NCI-H146 treated with DMSO at 0.1 percent for 48 hours (cell line): ENCODE results near the gene TUBAL3.
"Not testable (repeated sequence)": the region's sequence is repeated elsewhere in the genome, so short reads cannot be mapped to it uniquely, and the experiment has no call there.

Experiments used
- DNase-seq: peaks from one replicate; lab custom pipeline; 2025; ENCODE audit not compliant: unreplicated experiment; lab: John Stamatoyannopoulos, UW

TUBAL3 gene

DNA sequence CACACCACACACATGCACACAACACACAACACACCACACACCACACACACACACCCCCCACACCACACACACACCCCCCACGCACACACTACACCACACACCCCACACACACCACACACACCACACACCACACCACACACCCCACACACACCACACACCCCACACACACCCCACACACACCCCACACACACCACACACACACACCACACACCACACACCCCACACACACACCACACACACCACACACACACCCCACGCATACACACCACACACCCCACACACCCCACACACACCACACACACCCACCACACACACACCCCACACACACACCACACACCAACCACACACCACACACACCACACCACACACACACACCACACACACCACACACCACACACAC is 23.4 kb downstream of the TUBAL3 start:
- DNase-seq: no peak

DNA sequence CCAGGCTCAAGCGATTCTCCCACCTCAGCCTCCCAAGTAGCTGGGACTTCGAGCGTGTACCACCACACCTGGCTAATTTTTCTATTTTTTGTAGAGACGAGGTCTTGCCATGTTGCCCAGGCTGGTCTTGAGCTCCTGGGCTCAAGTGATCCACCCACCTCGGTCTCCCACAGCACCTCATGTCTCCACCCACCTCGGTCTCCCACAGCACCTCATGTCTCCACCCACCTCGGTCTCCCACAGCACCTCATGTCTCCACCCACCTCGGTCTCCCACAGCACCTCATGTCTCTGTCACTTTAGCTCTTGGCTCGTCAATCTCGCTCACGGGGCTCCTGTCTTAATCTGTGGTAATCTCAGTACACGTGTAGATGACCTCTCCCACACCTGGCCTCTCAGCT is 24.2 kb downstream of the TUBAL3 start:
- DNase-seq: not testable (repeated sequence)

DNA sequence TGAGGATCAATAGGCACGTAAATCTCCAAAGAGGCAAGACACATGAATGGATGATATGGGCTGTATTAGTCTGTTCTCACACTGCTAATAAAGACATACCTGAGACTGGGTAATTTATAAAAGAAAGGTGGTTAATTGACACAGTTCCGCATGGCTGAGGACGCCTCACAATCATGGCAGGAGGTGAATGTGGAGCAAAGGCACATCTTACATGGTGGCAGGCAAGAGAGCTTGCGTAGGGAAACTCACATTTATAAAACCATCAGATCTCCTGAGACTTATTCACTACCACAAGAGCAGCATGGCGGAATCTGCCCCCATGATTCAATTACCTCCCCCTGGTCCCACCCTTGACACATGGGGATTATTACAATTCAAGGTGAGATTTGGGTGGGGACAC is 25.4 kb downstream of the TUBAL3 start:
- DNase-seq: not testable (repeated sequence)

DNA sequence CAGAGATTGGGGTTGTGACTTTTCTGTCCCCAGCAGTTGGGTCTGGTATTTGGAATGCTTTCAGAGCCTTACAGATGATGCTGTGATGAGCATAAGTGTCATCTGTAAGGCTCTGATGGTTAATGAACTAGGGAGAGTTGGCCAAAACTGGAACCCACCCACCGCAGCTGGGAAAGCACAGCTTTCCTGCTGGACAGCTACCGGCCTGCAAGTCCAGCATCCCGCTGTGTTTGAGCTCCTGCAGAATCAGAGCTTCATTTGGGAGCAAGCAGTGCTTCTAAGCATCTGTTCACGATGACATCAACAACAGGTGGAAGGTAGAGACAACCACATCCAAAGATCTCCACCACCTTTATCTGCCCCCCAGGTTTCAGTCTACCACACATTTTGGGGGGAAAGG is 28.2 kb downstream of the TUBAL3 start:
- no peak for DNase-seq

DNA sequence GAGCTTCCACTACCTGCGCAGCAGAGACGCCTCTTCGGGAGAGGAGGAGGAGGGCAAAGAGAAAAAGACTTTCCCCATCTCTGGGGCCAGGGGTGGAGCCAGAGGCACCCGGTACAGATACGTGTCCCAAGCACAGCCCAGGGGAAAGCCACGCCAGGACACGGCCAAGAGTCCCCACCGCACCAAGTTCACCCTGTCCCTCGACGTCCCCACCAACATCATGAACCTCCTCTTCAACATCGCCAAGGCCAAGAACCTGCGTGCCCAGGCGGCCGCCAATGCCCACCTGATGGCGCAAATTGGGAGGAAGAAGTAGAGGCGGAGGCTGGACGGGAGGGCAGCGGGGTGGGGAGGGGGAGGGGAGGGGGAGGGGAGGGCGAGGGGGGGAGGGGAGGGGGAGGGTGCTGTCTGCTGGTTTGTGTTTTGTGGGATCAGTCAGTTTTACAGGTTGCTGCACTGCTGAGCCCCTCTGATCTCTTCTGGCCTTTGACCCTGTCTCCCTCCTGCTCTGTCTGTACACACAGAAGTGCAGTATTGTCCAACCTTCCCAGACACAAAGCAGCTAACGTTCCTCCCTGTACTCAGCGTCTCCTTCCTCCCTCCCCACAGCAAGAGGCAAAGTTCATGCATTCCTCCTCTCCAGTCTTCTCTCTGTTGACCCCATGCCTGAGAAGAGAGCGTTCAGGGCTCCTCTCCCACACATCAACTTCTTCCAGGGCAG is 30.6 kb downstream of the TUBAL3 start:
- no peak for DNase-seq

DNA sequence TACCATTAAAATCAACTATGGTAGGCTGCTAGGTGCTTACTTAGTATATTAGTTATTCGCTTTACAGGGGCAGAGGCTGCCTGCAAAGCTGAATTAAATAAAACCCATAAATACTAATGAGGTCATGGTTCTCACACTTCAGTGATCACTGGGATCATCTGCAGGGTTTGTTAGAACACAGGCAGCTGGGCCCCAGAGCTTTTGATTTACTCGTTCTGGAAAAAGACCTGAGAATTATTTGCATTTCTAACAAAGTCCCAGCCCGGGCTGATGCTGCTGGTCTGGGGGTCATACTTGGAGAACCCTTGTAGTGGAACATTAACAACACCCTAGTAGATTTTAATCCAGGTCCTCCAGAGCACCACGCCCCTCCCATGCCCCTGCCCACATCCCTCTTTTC is 31.3 kb downstream of the TUBAL3 start:
- DNase-seq: no peak

DNA sequence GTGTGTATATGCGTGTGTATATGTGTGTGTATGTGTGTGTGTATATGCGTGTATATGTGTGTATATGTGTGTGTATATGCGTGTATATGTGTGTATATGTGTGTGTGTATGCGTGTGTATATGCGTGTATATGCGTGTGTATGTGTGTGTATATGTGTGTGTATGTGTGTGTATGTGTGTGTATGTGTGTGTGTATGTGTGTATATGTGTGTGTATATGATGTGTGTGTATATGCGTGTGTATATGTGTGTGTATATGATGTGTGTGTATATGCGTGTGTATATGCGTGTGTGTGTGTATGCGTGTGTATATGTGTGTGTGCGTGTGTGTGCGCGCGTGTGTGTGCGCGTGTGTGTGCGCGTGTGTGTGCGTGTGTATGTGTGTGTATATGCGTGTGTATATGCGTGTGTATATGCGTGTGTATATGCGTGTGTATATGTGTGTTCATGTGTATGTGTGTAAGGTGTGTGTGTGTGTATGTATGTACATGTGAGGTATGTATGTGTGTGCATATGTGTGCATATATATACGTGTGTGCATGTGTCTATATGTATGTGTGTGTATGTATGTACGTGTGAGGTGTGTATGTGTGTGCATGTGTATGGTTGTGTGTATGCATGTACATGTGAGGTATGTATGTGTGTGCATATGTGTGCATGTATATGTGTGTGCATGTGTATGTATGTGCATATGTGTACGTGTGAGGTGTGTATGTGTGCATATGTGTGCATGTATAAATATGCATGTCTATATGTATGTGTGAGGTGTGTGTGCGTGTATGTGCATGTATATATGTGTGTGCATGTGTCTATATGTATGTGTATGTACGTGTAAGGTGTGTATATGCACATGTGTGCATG is 33.9 kb downstream of the TUBAL3 start:
- DNase-seq: no peak

DNA sequence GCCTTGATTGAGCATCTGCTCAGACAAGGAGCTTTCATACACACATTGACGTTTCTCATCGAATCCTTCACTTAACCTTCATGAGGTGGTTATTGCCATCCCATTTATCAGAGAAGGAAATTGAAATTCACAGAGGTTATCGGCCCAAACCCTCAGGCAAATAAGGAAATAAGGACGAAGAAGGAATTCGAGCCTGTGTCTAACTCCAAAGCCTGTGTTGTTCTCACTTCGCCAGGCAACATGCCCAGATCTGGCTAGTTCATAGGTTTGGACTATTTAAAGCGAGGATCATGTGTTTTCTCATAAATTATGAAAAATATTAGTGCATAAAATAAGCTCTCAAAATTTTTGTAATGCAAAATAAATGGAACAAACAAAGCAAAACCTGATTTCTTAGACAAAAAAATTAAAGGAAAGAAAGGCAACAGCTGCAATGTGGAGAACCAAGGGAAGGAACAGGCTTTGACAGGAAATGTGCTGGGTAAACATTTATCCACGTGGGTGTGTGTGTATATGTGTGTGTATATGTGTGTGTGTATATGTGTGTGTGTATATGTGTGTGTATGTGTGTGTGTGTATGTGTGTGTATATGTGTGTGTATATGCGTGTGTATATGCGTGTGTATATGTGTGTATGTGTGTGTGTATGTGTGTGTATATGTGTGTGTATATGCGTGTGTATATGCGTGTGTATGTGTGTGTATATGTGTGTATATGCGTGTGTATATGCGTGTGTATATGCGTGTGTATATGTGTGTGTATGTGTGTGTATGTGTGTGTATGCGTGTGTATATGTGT is 35.1 kb downstream of the TUBAL3 start:
- DNase-seq: no peak

DNA sequence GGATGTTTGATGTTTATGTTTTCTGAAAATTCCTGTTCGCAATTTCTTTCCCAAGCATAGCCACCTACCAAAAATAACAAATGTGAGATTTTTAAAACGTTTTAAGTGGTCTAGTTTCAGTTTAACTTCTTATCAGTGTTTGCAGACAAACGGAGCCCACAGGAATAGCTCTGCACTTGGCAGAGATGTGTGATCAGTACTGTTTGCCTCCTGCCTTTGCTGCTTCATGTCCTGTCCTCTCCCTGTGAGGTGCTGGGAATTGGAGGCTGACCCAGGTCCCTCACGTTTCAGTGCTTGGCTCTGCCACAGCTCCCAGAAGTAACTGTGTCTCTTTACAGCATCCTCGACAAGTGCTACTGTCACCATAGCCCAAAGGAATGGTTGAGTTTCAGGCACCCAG is 38.7 kb downstream of the TUBAL3 start:
- peak; percentile 53 for DNase-seq

DNA sequence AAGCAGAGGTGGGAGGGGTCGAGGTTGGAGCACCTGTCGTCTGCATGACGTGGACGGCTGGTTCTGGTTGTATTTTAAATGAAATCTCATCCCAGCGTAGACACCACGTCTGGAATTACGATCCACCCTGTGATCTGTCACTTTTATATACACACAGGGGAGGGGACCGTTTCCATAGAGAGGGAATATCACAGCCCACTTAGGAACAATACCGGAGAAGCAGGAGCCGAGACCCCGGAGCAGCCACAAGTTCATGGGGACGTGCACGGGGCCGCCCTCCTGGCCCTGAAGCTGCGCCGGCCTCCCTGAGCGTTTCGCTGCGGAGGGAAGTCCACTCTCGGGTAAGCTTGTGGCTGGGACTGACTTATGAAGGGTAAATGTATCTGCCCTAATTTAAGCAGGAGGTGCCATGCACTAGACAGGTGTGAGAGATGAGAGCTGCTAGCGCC is 39.7 kb downstream of the TUBAL3 start, which contains the start of gene UCN3:
Gene UCN3, plus strand, starts transcription at position 77 of the 449 bp plus-strand sequence. CDS start 8,755 bp downstream, outside the sequence.
- DNase-seq: peak; percentile 77

DNA sequence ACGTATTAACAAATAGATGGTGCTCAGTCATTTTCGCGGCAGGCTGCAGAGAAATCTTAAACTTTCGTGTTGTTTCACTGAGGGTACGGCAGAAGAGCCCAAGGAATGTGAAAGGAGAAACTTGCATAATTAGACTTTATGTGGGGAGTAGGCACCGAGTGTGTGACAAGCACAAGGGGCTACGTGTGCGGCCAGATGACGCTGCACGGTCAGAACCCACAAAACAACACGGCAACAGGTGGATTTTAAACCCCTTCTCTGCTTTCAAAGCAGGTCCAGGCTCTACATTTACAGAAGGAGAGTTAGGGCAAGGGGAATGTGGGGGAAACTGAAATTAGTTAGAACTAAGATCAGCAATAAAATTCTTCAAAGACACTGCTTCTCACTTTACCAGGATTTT is 40.3 kb downstream of the TUBAL3 start:
- DNase-seq: no peak

DNA sequence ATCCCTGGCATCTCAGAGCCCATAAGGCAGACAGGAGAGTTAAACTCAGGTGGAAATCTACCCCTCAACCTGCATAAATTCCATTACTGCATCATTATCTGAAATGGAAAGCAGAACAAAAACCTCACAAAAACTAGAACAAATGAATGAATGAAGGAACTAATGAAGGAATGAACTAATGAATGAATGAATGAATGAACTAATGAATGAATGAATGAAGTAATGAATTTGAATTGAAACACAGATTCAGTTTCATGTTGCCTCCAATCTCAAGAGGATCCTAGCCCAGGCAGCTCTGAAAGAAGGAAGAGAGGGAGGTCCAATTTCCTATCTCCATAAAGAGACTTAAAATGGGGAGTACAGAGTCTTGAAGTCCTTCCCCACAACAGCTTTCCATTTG is 41.8 kb downstream of the TUBAL3 start:
- no peak for DNase-seq

DNA sequence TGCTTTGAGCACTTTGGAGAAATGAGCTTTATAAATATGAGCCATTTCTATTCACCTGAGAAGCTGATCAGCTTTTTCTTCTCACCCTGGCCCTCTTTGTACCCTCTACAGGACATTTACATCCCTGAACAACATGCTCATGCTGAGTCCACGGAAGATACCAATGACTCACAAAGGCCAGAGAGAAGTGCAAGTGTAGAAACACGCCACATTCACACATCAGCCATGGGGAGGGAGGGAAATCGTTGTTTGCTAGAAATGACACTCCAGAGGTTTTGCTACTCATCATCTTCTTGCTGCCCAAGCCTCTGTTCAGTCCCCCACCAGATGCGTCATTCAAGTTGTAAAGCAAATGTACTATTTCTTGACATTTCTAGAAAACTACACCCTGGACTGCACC is 42.7 kb downstream of the TUBAL3 start:
- DNase-seq: no peak

DNA sequence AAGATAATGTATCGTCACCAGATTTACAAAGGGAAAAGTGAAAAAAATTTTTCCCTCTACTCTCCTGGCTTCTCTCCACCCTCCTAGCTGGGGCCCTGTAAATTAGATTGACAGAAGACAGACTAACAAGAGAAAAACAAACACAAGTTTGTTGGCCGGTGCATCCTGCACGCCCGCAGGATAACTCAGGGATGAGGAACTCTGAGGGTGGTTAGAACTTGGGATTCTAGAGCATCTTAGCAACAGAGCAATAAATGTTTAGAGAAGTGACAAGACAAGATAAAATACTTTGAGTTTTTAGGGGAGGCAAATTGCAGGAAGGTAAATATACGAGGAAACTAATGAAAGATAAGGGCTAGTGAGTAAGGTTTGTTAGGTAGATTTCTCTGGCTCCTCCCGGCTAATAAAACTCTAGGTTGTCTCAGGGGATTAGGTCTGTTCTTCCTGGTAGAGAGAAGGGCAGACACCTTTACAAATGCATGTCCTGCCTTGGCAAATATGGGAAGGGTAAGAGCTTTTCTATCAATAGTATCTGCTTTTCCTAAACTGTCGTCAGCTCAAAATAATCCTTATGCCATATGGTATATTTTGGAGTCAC is 44.2 kb downstream of the TUBAL3 start:
- DNase-seq: no peak

DNA sequence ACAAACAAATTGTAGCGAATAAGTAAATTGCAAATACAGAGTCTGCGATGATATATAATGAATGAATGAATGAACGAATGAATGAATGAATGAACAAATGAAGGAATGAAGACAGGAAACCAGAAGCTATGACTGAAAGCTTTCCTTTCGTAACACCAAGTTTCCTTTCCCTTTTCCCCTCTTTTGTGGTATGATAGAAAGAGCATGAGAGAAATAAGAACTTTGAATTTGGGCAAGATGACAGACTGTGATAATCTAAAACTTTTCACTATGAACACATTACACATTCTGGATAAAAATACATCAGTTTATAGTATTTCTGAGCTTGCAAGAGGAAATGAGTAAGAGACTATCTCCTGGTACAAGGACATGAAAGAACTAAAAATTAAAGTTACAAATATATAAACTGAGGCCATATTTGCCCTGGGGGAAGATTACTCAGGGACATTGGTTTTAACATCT is 48.3 kb downstream of the TUBAL3 start:
- no peak for DNase-seq

DNA sequence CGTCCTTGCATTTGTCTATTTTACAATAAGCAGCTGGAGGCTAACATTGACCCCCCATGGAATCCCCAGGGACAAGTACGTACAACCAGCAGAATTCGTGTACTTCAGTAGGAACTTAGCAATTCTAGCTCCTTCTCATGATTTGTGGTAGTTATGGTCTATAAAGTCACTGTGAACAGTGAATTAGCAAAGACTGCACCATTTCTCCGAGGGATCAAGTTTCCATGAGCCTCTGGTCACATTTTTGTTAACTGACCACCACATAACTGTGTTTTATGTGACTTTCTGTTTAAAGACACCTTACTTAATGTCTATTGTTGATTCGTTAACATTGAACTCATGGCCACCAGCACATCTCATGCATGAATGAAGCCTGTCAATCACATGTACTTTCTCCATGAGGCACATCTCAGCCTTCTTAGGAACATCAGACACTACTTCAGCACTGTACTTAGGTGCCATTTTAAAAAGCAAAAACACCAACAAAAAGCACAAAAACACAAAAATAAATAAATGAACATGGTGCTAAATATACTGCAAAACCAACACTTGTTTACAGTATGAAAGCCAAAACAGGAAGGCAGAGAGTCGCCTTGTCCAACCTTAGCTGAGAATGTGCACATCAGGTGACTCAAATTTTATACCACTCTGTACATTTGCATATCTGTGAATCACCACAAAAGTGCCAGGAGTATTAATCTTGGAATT is 48.9 kb downstream of the TUBAL3 start:
- DNase-seq: no peak

DNA sequence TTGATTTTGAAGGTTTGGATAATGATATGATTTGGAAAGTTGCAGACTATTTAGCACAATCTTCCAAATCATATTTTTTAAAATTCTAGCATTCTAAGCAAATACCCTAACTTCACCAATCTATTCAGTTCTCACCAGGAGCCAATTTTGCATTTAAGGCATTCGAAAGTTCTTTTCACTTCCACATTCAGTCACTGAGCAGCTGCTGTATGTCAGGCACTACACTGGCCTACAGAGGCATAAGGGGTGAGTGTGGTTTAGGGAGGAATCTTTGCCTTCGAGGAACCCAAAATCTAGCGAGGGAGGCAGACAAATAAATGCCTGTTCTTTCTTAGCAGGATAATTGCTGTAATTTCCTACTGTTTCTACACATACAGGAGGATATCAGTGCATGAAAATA is 50.6 kb downstream of the TUBAL3 start:
- no peak for DNase-seq

DNA sequence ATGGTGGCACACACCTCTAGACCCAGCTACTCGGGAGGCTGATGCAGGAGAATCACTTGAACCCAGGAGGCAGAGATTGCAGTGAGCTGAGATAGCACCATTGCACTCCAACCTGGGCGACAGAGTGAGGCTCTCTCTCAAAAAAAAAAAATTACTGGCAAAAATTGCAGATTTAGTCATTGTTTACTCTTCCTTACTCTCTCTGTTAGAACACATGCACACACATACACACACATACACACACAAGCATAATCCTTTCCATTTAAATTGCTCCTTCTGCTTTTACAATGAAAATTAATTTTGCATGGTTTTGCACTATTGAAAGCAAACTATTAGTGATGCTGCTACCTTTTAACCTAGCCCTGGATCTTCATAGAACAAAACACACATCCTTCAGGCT is 55.3 kb downstream of the TUBAL3 start:
- DNase-seq: no peak

DNA sequence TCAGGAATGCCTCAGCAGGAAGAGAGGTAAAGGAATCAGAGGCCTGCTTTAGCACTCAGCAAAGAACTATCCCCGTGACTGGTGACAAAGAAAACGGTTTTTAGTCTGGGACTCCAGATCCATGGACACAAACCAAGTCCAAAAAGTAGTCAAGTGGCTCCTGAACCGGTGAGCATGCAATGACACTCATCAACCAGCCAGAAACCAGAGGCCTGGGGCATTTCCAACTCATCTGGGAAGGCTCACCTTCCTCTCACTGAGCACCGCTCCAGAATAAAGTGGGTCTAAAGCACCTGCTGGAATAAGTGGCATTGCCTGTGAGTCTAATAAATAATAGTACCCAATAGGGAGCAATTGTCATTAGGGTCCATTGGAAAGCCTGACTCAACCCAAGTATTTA is 57.7 kb downstream of the TUBAL3 start:
- DNase-seq: no peak

DNA sequence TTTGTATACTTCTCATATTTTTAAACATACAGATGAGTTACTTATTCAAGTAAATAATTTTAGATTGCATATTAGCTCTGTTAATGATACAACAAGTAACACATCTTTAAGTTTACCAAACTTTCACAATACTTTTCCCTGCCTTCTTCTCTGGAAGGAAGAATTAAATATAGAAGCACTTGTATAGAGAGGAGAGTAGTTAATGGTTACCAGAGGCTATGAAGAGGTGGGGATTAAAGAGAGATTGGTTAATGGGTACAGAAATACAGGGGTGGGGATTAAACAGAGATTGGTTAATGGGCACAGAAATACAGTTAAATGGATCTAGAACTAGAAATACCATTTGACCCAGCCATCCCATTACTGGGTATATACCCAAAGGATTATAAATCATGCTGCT is 59.9 kb downstream of the TUBAL3 start:
- DNase-seq: no peak
